Panc1 (cell line): ENCODE results near the gene RSAD2. TPM values are rescaled to one million over a fixed set of nuclear protein-coding genes. Genes with fewer than 3 reads are reported as not detected.

Source experiments
- ATAC-seq: fragments of 200-7000 bp; cut with Tn5 transposase; 2 replicates; pipeline ENCODE4 v1.9.1; 2020; ENCODE audit warnings: mild to moderate bottlenecking, moderate library complexity
- BruUV-seq: library from RNA; stranded (reverse); fragments of 400-500 nt; replicated peaks from 2 replicates; lab custom pipeline; 2021; lab: Mats Ljungman, UMichigan
- CTCF ChIA-PET: fragments of 300-600 bp; sonication (Branson Sonifier 250); formaldehyde crosslinking; loops from one replicate; lab custom pipeline; 2022; ENCODE audit warnings: antibody characterized with exemption; lab: Charles Lee
- POLR2A ChIA-PET: fragments of 300-600 bp; sonication (Branson Sonifier 250); formaldehyde crosslinking; loops from one replicate; lab custom pipeline; 2022; ENCODE audit warnings: antibody characterized with exemption; lab: Charles Lee
- DNase-seq: peaks from one replicate; pipeline ENCODE4 v3.0.0-alpha.2; 2010; ENCODE audit warnings: low read depth, low spot score
- H3K27ac ChIP-seq: 2 replicates; pipeline ENCODE4 v1.5.1; 2011; ENCODE audit warnings: mild to moderate bottlenecking, low read length, inconsistent platforms
- H3K27me3 ChIP-seq: fragments of 200-500 bp; sonication (Bioruptor generic); 2 replicates; pipeline ENCODE4 v1.6.0; 2014; ENCODE audit warnings: low read length, inconsistent platforms; ENCODE audit not compliant: control insufficient read depth, insufficient read depth
- H3K36me3 ChIP-seq: fragments of 200-500 bp; sonication (Bioruptor generic); 2 replicates; pipeline ENCODE4 v1.5.1; 2014; ENCODE audit warnings: inconsistent platforms, mild to moderate bottlenecking, low read length, moderate library complexity; ENCODE audit not compliant: control insufficient read depth, insufficient read depth
- H3K4me1 ChIP-seq: 2 replicates; pipeline ENCODE4 v1.5.1; 2011; ENCODE audit warnings: inconsistent platforms, mild to moderate bottlenecking, low read length, moderate library complexity; ENCODE audit not compliant: control insufficient read depth, insufficient read depth
- H3K4me3 ChIP-seq, 2 experiments: 2 replicates each; pipeline ENCODE4 v1.5.1; 2011 to 2012; ENCODE audit warnings: low read depth in 2 of 2, low read length in 2 of 2, mild to moderate bottlenecking in 2 of 2, inconsistent platforms in 1 of 2, moderate library complexity in 1 of 2
- H3K9me3 ChIP-seq: fragments of 200-500 bp; sonication (Bioruptor generic); 2 replicates; pipeline ENCODE4 v1.5.1; 2014; ENCODE audit warnings: low read depth, mild to moderate bottlenecking, inconsistent platforms, low read length, moderate library complexity; ENCODE audit not compliant: control insufficient read depth, insufficient read depth
- CTCF ChIP-seq: fragments of 450-650 bp; IDR thresholded peaks from 2 replicates; pipeline ENCODE4 v1.5.1; 2017; ENCODE audit warnings: mild to moderate bottlenecking
- POLR2AphosphoS5 ChIP-seq: IDR thresholded peaks from 2 replicates; pipeline ENCODE4 v1.6.1; 2012; ENCODE audit warnings: mild to moderate bottlenecking, low read depth, low read length, moderate library complexity
- REST ChIP-seq, 2 experiments: IDR thresholded peaks; 2 replicates each; pipeline ENCODE4 v1.6.1; 2011 to 2012; ENCODE audit warnings: low read depth in 2 of 2, control low read depth in 1 of 2, low read length in 1 of 2, mild to moderate bottlenecking in 1 of 2, moderate library complexity in 1 of 2; ENCODE audit not compliant: insufficient read depth in 1 of 2
- SIN3A ChIP-seq: IDR thresholded peaks from 2 replicates; pipeline ENCODE4 v1.6.1; 2012; ENCODE audit warnings: low read depth, mild to moderate bottlenecking, low read length, moderate library complexity, borderline replicate concordance; ENCODE audit not compliant: insufficient read depth
- TCF7L2 ChIP-seq: IDR thresholded peaks from 2 replicates; pipeline ENCODE4 v1.6.1; 2011; ENCODE audit warnings: mild to moderate bottlenecking, low read depth, low read length, inconsistent platforms
- in situ Hi-C: cut with HindIII; loops from 2 replicates; pipeline ENCODE4 v1.10.0; 2016; ENCODE audit warnings: low sequenced_read_pairs, low pct_unique_long_range_greater_than_20kb
- intact Hi-C: fragments of 100-400 bp; cut with micrococcal nuclease; formaldehyde crosslinking; loops from one replicate; pipeline ENCODE4 v1.10.0; 2022; ENCODE audit not compliant: unreplicated experiment
- total RNA-seq: library from RNA; stranded (reverse); gene quantifications from one replicate; pipeline ENCODE4 v1.2.1, GENCODE V29; 2021; ENCODE audit not compliant: unreplicated experiment

RSAD2 gene
- total RNA-seq, 1 experiment from 2014 or later = 0.44 TPM

- Histone ChIP-seq H3K9me3 (no peaks in the 10 kb centered on the region), H3K36me3 (no peaks in the 10 kb centered on the region), H3K27me3 (no peaks in the 10 kb centered on the region), H3K27ac (no peak overlapping the region), H3K4me1 (no peaks in the 10 kb centered on the region; the same call in 1 of the 2 replicates), H3K4me3 (no peak overlapping the region)
- ATAC-seq (no peak), DNase-seq (no peak)
- intact Hi-C loops (loop anchor here (5.0 kb wide), 1 partner anchor 117 kb away; no protein-coding TSS in a partner anchor), in situ Hi-C loops (no loop called here)
- TF ChIP-seq REST (IDR thresholded peaks at IDR 0.05; ENCODE audit: insufficient read depth in 1 of 2, low read depth in 2 of 2, low read length in 1 of 2) (no peak), TCF7L2 (no peak), SIN3A (no peak), CTCF (no peak), POLR2AphosphoS5 (no peak)
- ChIA-PET CTCF (no interaction called here), POLR2A (interaction anchor here (0.6 kb wide), 1 partner anchor 745 kb away, joined by 3 read pairs; no protein-coding TSS in a partner anchor)
- BruUV-seq = no TSS peak
These were observed 43.1 kb downstream of the RSAD2 start for GRCh38 chr2:6920743-6921064.

GRCh38 chr2:6921321-6921922 lies 43.8 kb downstream of the RSAD2 start:
- no peak overlapping the region for H3K4me3 ChIP-seq
- no peak for ATAC-seq
- DNase-seq = no peak
- H3K36me3 ChIP-seq = no peaks in the 10 kb centered on the region
- in situ Hi-C loops (no loop called here), intact Hi-C loops (loop anchor here (5.0 kb wide), 1 partner anchor 116 kb away; no protein-coding TSS in a partner anchor)
- no peaks in the 10 kb centered on the region for H3K27me3 ChIP-seq
- no peaks in the 10 kb centered on the region; the same call in 1 of the 2 replicates for H3K4me1 ChIP-seq
- ChIA-PET CTCF (no interaction called here), POLR2A (interaction anchor here (0.6 kb wide), 1 partner anchor 746 kb away, joined by 3 read pairs; no protein-coding TSS in a partner anchor)
- no peaks in the 10 kb centered on the region for H3K9me3 ChIP-seq
- TF ChIP-seq REST (IDR thresholded peaks at IDR 0.05; ENCODE audit: insufficient read depth in 1 of 2, low read depth in 2 of 2, low read length in 1 of 2) = no peak
- no peak for TF ChIP-seq TCF7L2
- no peak for TF ChIP-seq POLR2AphosphoS5
- TF ChIP-seq SIN3A = no peak
- TF ChIP-seq CTCF = no peak
- H3K27ac ChIP-seq = no peak overlapping the region
- no TSS peak for BruUV-seq
